Activated CD4-positive, CD25-positive, alpha-beta regulatory T cell treated with anti-CD3 and anti-CD28 coated beads, Interleukin-2, amount 50 U/mL, for 24 hours (primary cell): ENCODE data around the gene VPS4A.

Experiments
- ATAC-seq, 2 donors: fragments of 150-1000 bp; cut with Tn5 transposase; one replicate each; pipeline ENCODE4 v1.10.0; 2021; ENCODE audit warnings: mild to moderate bottlenecking in 1 of 2, moderate library complexity in 1 of 2

The VPS4A gene

DNA sequence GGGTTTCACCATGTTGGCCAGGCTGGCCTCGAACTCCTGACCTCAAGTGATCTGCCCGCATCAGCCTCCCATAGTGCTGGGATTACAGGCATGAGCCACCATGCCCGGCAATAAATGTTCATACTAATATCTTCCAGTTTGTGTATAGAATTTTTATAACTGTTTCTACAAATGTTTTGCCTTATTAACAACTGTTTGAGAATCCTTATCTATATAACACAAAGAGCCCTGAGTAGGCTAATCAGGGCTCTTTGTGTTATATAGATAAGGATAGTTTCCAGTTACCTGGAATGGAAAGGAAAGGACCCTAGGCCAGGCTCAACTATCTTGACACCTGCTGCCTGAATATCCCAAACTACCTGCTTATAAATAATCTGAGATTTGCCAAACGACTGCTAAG, 57.7 kb downstream of the VPS4A start:
- ATAC-seq, result no peak

- no peak for ATAC-seq
Measured at GRCh38 chr16:69371564-69371963, 60.4 kb downstream of the VPS4A start.

DNA sequence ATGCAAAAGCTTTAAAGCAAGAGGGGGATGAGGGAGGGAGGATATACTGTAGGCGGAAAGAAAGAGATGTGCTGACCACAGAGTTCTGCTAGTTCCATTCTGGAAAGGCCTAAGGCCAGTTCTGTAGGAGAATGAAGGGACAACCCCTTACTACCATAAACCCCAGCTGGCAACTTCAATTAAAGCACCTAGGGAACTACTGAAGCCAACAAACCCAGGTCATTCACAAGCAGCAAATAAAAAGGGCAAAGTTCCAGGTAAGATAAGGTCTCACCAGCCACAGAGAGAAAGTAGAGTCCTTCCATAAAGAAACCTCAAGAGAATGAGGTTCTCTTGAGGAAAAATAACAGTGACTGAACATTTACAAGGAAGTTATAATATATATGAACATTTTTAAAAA, 61.9 kb downstream of the VPS4A start:
- no peak for ATAC-seq
